Panc1 (cell line): Measurements from ENCODE around the gene NGEF. TPM values are rescaled to one million over a fixed set of nuclear protein-coding genes. Genes with fewer than 3 reads are reported as not detected.

Source experiments
- ATAC-seq: fragments of 200-7000 bp; cut with Tn5 transposase; 2 replicates; pipeline ENCODE4 v1.9.1; 2020; ENCODE audit warnings: mild to moderate bottlenecking, moderate library complexity
- BruUV-seq: library from RNA; stranded (reverse); fragments of 400-500 nt; replicated peaks from 2 replicates; lab custom pipeline; 2021; lab: Mats Ljungman, UMichigan
- CTCF ChIA-PET: fragments of 300-600 bp; sonication (Branson Sonifier 250); formaldehyde crosslinking; loops from one replicate; lab custom pipeline; 2022; ENCODE audit warnings: antibody characterized with exemption; lab: Charles Lee
- POLR2A ChIA-PET: fragments of 300-600 bp; sonication (Branson Sonifier 250); formaldehyde crosslinking; loops from one replicate; lab custom pipeline; 2022; ENCODE audit warnings: antibody characterized with exemption; lab: Charles Lee
- DNase-seq: peaks from one replicate; pipeline ENCODE4 v3.0.0-alpha.2; 2010; ENCODE audit warnings: low read depth, low spot score
- H3K27ac ChIP-seq: 2 replicates; pipeline ENCODE4 v1.5.1; 2011; ENCODE audit warnings: mild to moderate bottlenecking, low read length, inconsistent platforms
- H3K27me3 ChIP-seq: fragments of 200-500 bp; sonication (Bioruptor generic); 2 replicates; pipeline ENCODE4 v1.6.0; 2014; ENCODE audit warnings: low read length, inconsistent platforms; ENCODE audit not compliant: control insufficient read depth, insufficient read depth
- H3K36me3 ChIP-seq: fragments of 200-500 bp; sonication (Bioruptor generic); 2 replicates; pipeline ENCODE4 v1.5.1; 2014; ENCODE audit warnings: inconsistent platforms, mild to moderate bottlenecking, low read length, moderate library complexity; ENCODE audit not compliant: control insufficient read depth, insufficient read depth
- H3K4me1 ChIP-seq: 2 replicates; pipeline ENCODE4 v1.5.1; 2011; ENCODE audit warnings: inconsistent platforms, mild to moderate bottlenecking, low read length, moderate library complexity; ENCODE audit not compliant: control insufficient read depth, insufficient read depth
- H3K4me3 ChIP-seq, 2 experiments: 2 replicates each; pipeline ENCODE4 v1.5.1; 2011 to 2012; ENCODE audit warnings: low read depth in 2 of 2, low read length in 2 of 2, mild to moderate bottlenecking in 2 of 2, inconsistent platforms in 1 of 2, moderate library complexity in 1 of 2
- H3K9me3 ChIP-seq: fragments of 200-500 bp; sonication (Bioruptor generic); 2 replicates; pipeline ENCODE4 v1.5.1; 2014; ENCODE audit warnings: low read depth, mild to moderate bottlenecking, inconsistent platforms, low read length, moderate library complexity; ENCODE audit not compliant: control insufficient read depth, insufficient read depth
- CTCF ChIP-seq: fragments of 450-650 bp; IDR thresholded peaks from 2 replicates; pipeline ENCODE4 v1.5.1; 2017; ENCODE audit warnings: mild to moderate bottlenecking
- POLR2AphosphoS5 ChIP-seq: IDR thresholded peaks from 2 replicates; pipeline ENCODE4 v1.6.1; 2012; ENCODE audit warnings: mild to moderate bottlenecking, low read depth, low read length, moderate library complexity
- REST ChIP-seq, 2 experiments: IDR thresholded peaks; 2 replicates each; pipeline ENCODE4 v1.6.1; 2011 to 2012; ENCODE audit warnings: low read depth in 2 of 2, control low read depth in 1 of 2, low read length in 1 of 2, mild to moderate bottlenecking in 1 of 2, moderate library complexity in 1 of 2; ENCODE audit not compliant: insufficient read depth in 1 of 2
- SIN3A ChIP-seq: IDR thresholded peaks from 2 replicates; pipeline ENCODE4 v1.6.1; 2012; ENCODE audit warnings: low read depth, mild to moderate bottlenecking, low read length, moderate library complexity, borderline replicate concordance; ENCODE audit not compliant: insufficient read depth
- TCF7L2 ChIP-seq: IDR thresholded peaks from 2 replicates; pipeline ENCODE4 v1.6.1; 2011; ENCODE audit warnings: mild to moderate bottlenecking, low read depth, low read length, inconsistent platforms
- in situ Hi-C: cut with HindIII; loops from 2 replicates; pipeline ENCODE4 v1.10.0; 2016; ENCODE audit warnings: low sequenced_read_pairs, low pct_unique_long_range_greater_than_20kb
- intact Hi-C: fragments of 100-400 bp; cut with micrococcal nuclease; formaldehyde crosslinking; loops from one replicate; pipeline ENCODE4 v1.10.0; 2022; ENCODE audit not compliant: unreplicated experiment
- total RNA-seq: library from RNA; stranded (reverse); gene quantifications from one replicate; pipeline ENCODE4 v1.2.1, GENCODE V29; 2021; ENCODE audit not compliant: unreplicated experiment

Gene NGEF
- total RNA-seq, 1 experiment from 2014 or later, result 17.8 TPM

- CTCF ChIA-PET, result no interaction called here
- TF ChIP-seq CTCF (no peak), POLR2AphosphoS5 (no peak), TCF7L2 (no peak), REST (IDR thresholded peaks at IDR 0.05; ENCODE audit: insufficient read depth in 1 of 2, low read depth in 2 of 2, low read length in 1 of 2) (no peak), SIN3A (no peak)
- peaks cover 7% of the 10 kb centered on the region; the same call in 1 of the 2 replicates for H3K9me3 ChIP-seq
- DNase-seq, result no peak
- in situ Hi-C loops, result no loop called here
- no peak overlapping the region for H3K4me3 ChIP-seq
- no peaks in the 10 kb centered on the region for H3K27me3 ChIP-seq
- POLR2A ChIA-PET, result interaction anchor here (0.7 kb wide), 1 partner anchor 227 kb away, joined by 3 read pairs; no protein-coding TSS in a partner anchor
- no peaks in the 10 kb centered on the region for H3K36me3 ChIP-seq
- intact Hi-C loops, result no loop called here
- no TSS peak for BruUV-seq
- H3K27ac ChIP-seq, result no peak overlapping the region
- no peak for ATAC-seq
- H3K4me1 ChIP-seq, result peaks cover 3% of the 10 kb centered on the region
These were observed 45.6 kb downstream of the NGEF start for GRCh38 chr2:232967474-232967873.

GRCh38 chr2:232966122-232966521 is 46.9 kb downstream of the NGEF start:
- Histone ChIP-seq H3K36me3 (no peaks in the 10 kb centered on the region), H3K27me3 (no peaks in the 10 kb centered on the region), H3K9me3 (peaks cover 9% of the 10 kb centered on the region; the same call in 1 of the 2 replicates), H3K27ac (no peak overlapping the region), H3K4me3 (no peak overlapping the region), H3K4me1 (peaks cover 3% of the 10 kb centered on the region; the same call in 1 of the 2 replicates)
- POLR2A ChIA-PET, result interaction anchor here (0.7 kb wide), 1 partner anchor 14 kb away, joined by 3 read pairs; no protein-coding TSS in a partner anchor
- in situ Hi-C loops, result no loop called here
- intact Hi-C loops, result no loop called here
- DNase-seq, result no peak
- no peak for ATAC-seq
- no TSS peak for BruUV-seq
- TF ChIP-seq TCF7L2 (no peak), REST (IDR thresholded peaks at IDR 0.05; ENCODE audit: insufficient read depth in 1 of 2, low read depth in 2 of 2, low read length in 1 of 2) (no peak), CTCF (no peak), POLR2AphosphoS5 (no peak), SIN3A (no peak)
- CTCF ChIA-PET, result no interaction called here
